HG02885 (cell line): ENCODE results near the gene ANK2.

Experiments
- ATAC-seq: cut with Tn5 transposase; IDR thresholded peaks from one replicate; pipeline ENCODE4 v1.9.1; 2021; ENCODE audit warnings: mild to moderate bottlenecking; ENCODE audit not compliant: unreplicated experiment, poor library complexity

Gene ANK2

GRCh38 chr4:113049421-113050370 lies at the start of gene ANK2:
TSS of gene ANK2 (plus strand) at chr4:113049653. CDS start at chr4:113049729, 76 bp downstream.
- no peak for ATAC-seq

- no peak for ATAC-seq
These were observed 45.6 kb upstream of the ANK2 start for GRCh38 chr4:113003841-113004240.

GRCh38 chr4:113004655-113005054 lies 44.8 kb upstream of the ANK2 start:
- no peak for ATAC-seq

GRCh38 chr4:113006632-113007031 lies 42.8 kb upstream of the ANK2 start:
- no peak for ATAC-seq

GRCh38 chr4:113007151-113007550 lies 42.3 kb upstream of the ANK2 start:
- ATAC-seq = no peak

- no peak for ATAC-seq
These were observed 41.3 kb upstream of the ANK2 start for GRCh38 chr4:113008135-113008534.

GRCh38 chr4:113008716-113009115 lies 40.7 kb upstream of the ANK2 start:
- ATAC-seq = no peak

- ATAC-seq = no peak
These were observed 40.0 kb upstream of the ANK2 start for GRCh38 chr4:113009461-113009860.

- no peak for ATAC-seq
These were observed 37.2 kb upstream of the ANK2 start for GRCh38 chr4:113012122-113012725.

GRCh38 chr4:113012786-113013185 lies 36.7 kb upstream of the ANK2 start:
- ATAC-seq = no peak

- no peak for ATAC-seq
These were observed 35.7 kb upstream of the ANK2 start for GRCh38 chr4:113013751-113014150.

GRCh38 chr4:113016377-113016776 lies 33.1 kb upstream of the ANK2 start:
- no peak for ATAC-seq

- no peak for ATAC-seq
These were observed 28.5 kb upstream of the ANK2 start for GRCh38 chr4:113020966-113021365.

- no peak for ATAC-seq
These were observed 25.1 kb upstream of the ANK2 start for GRCh38 chr4:113024388-113024787.

GRCh38 chr4:113025416-113025815 lies 24.0 kb upstream of the ANK2 start:
- no peak for ATAC-seq

GRCh38 chr4:113026556-113026955 lies 22.9 kb upstream of the ANK2 start:
- ATAC-seq = no peak

GRCh38 chr4:113028074-113028473 lies 21.4 kb upstream of the ANK2 start:
- no peak for ATAC-seq

- ATAC-seq = no peak
These were observed 18.2 kb upstream of the ANK2 start for GRCh38 chr4:113031212-113031611.

GRCh38 chr4:113040793-113041192 lies 8.7 kb upstream of the ANK2 start:
- peak; percentile 86 for ATAC-seq

- no peak for ATAC-seq
These were observed 7.0 kb upstream of the ANK2 start for GRCh38 chr4:113042502-113042901.

- ATAC-seq = no peak
These were observed 5.9 kb upstream of the ANK2 start for GRCh38 chr4:113043591-113043990.

GRCh38 chr4:113050371-113050755 lies 910 bp downstream of the ANK2 start:
- ATAC-seq = no peak
